HEK293T (cell line): ENCODE data around the gene CAPRIN2.

ENCODE experiments used
- ARNT ChIP-seq: fragments of 450-650 bp; IDR thresholded peaks from 2 replicates; pipeline ENCODE4 v1.6.1; 2017; ENCODE audit warnings: mild to moderate bottlenecking
- BHLHE40 ChIP-seq: fragments of 450-650 bp; IDR thresholded peaks from 2 replicates; pipeline ENCODE4 v1.6.1; 2016; ENCODE audit warnings: mild to moderate bottlenecking, moderate library complexity, borderline replicate concordance
- CTBP1 ChIP-seq: fragments of 450-650 bp; IDR thresholded peaks from 2 replicates; pipeline ENCODE4 v1.6.1; 2016; ENCODE audit warnings: borderline replicate concordance
- ELF4 ChIP-seq: fragments of 450-650 bp; IDR thresholded peaks from 2 replicates; pipeline ENCODE4 v1.6.1; 2017; ENCODE audit warnings: antibody characterized with exemption
- FOXA1 ChIP-seq: fragments of 450-650 bp; IDR thresholded peaks from 2 replicates; pipeline ENCODE4 v1.6.1; 2016; ENCODE audit warnings: mild to moderate bottlenecking
- FOXK2 ChIP-seq: fragments of 450-650 bp; IDR thresholded peaks from 2 replicates; pipeline ENCODE4 v1.6.1; 2016; ENCODE audit warnings: mild to moderate bottlenecking
- FOXM1 ChIP-seq: fragments of 450-650 bp; IDR thresholded peaks from 2 replicates; pipeline ENCODE4 v1.6.1; 2017; ENCODE audit warnings: mild to moderate bottlenecking, borderline replicate concordance
- HDGF ChIP-seq: fragments of 450-650 bp; IDR thresholded peaks from 2 replicates; pipeline ENCODE4 v1.6.1; 2017; ENCODE audit warnings: antibody characterized with exemption, borderline replicate concordance
- NFRKB ChIP-seq: fragments of 450-650 bp; IDR thresholded peaks from 2 replicates; pipeline ENCODE4 v1.6.1; 2016; ENCODE audit warnings: mild to moderate bottlenecking, moderate library complexity
- SP1 ChIP-seq: fragments of 450-650 bp; IDR thresholded peaks from 2 replicates; pipeline ENCODE4 v1.6.1; 2017
- SUZ12 ChIP-seq: fragments of 450-650 bp; IDR thresholded peaks from 2 replicates; pipeline ENCODE4 v1.6.1; 2016; ENCODE audit warnings: mild to moderate bottlenecking
- TARDBP ChIP-seq: fragments of 450-650 bp; IDR thresholded peaks from 2 replicates; pipeline ENCODE4 v1.6.1; 2016
- ZNF384 ChIP-seq: fragments of 450-650 bp; IDR thresholded peaks from 2 replicates; pipeline ENCODE4 v1.6.1; 2016
- TF ChIP-seq, protein P1 (sequence below): fragments of 450-650 bp; IDR thresholded peaks from 2 replicates; pipeline ENCODE4 v1.6.1; 2016

DNA sequence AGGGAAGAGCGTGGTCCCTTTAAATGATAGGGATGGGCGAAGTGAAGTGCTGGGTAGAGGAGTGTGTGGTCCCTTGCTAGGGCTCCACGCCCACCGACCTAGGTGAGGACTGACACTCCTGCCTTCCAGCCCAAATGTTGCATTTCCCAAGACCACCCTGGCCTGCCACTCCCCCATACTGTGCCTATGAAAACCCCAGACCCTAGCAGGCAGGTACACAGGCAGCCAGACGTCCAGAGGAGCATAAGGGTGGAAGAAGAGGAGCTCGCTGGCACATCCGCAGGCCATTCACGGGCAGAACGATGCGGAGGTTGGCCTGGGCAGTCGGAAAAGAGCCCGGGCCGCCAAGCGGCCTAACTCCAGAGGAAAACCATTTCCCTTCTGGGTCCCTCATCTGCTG is 58.3 kb downstream of the CAPRIN2 start:
- no peak for TF ChIP-seq FOXM1
- no peak for TF ChIP-seq SUZ12
- no peak for TF ChIP-seq SP1
- TF ChIP-seq BHLHE40 = no peak
- no peak for TF ChIP-seq ELF4
- TF ChIP-seq FOXK2 = no peak
- no peak for TF ChIP-seq TARDBP
- no peak for TF ChIP-seq ZNF384
- TF ChIP-seq ARNT = no peak
- no peak for TF ChIP-seq HDGF
- TF ChIP-seq FOXA1 = no peak
- TF ChIP-seq NFRKB = no peak
- TF ChIP-seq, protein P1, sequence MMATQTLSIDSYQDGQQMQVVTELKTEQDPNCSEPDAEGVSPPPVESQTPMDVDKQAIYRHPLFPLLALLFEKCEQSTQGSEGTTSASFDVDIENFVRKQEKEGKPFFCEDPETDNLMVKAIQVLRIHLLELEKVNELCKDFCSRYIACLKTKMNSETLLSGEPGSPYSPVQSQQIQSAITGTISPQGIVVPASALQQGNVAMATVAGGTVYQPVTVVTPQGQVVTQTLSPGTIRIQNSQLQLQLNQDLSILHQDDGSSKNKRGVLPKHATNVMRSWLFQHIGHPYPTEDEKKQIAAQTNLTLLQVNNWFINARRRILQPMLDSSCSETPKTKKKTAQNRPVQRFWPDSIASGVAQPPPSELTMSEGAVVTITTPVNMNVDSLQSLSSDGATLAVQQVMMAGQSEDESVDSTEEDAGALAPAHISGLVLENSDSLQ = no peak
- no peak for TF ChIP-seq CTBP1
